Type B pancreatic cell (in vitro differentiated cells): Measurements from ENCODE around the gene FAF1. TPM values are rescaled to one million over a fixed set of nuclear protein-coding genes. Genes with fewer than 3 reads are reported as not detected.
"Not testable (repeated sequence)": the region's sequence is repeated elsewhere in the genome, so short reads cannot be mapped to it uniquely, and the experiment has no call there.

ENCODE experiments used
- DNase-seq: peaks from one replicate; pipeline ENCODE4 v3.0.0; 2021; ENCODE audit warnings: mixed read lengths; ENCODE audit not compliant: unreplicated experiment; ENCODE audit errors: extremely low spot score
- H3K27ac Mint-ChIP-seq: 2 replicates; pipeline ENCODE4 v1.8.0; 2021; ENCODE audit warnings: mild to moderate bottlenecking, mixed read lengths
- H3K27me3 Mint-ChIP-seq: 2 replicates; pipeline ENCODE4 v1.8.0; 2021; ENCODE audit warnings: mixed read lengths
- H3K36me3 Mint-ChIP-seq: 2 replicates; pipeline ENCODE4 v1.8.0; 2021; ENCODE audit warnings: mixed read lengths
- H3K4me1 Mint-ChIP-seq: one replicate; pipeline ENCODE4 v1.8.0; 2021; ENCODE audit warnings: mixed read lengths; ENCODE audit not compliant: unreplicated experiment
- H3K4me3 Mint-ChIP-seq: 2 replicates; pipeline ENCODE4 v1.8.0; 2021; ENCODE audit warnings: mild to moderate bottlenecking, mixed read lengths
- H3K9me3 Mint-ChIP-seq: 2 replicates; pipeline ENCODE4 v1.8.0; 2021; ENCODE audit warnings: mixed read lengths
- total RNA-seq: library from RNA; stranded (reverse); gene quantifications from 2 replicates; pipeline ENCODE4 v1.2.1, GENCODE V29; 2021; ENCODE audit warnings: low replicate concordance
- TF ChIP-seq, protein P1 (sequence below): fragments of 200-600 bp; sonication (generic); conservative IDR thresholded peaks from 2 replicates; pipeline ENCODE4 v1.5.0; 2021; ENCODE audit warnings: antibody characterized with exemption, mild to moderate bottlenecking

Gene FAF1
- total RNA-seq, 1 donor from 2014 or later: 49.9 TPM

DNA sequence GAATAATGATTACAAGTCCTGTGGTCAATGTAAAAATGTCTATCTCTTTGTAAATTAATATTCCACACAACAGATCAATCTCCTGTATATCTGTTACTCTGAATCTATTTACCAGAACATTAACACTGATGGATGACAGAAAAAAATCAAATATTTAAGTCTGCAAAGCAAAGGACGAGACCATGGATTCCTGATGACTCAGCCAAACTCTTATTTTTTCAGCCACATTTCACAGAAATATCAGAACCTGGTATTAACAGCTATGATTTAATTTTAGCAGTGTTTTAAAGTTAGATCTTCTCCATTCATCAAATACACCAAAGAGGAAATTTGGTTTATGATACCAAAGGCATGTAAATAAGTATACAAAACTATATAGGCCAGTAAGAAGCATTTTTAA is 46.1 kb downstream of the FAF1 start:
- Mint-ChIP-seq H3K9me3 (peaks cover 4% of the 10 kb centered on the region), H3K4me1 (no peaks in the 10 kb centered on the region), H3K27ac (no peak overlapping the region), H3K36me3 (peaks cover 4% of the 10 kb centered on the region), H3K4me3 (no peak overlapping the region), H3K27me3 (no peaks in the 10 kb centered on the region)
- TF ChIP-seq, protein P1, sequence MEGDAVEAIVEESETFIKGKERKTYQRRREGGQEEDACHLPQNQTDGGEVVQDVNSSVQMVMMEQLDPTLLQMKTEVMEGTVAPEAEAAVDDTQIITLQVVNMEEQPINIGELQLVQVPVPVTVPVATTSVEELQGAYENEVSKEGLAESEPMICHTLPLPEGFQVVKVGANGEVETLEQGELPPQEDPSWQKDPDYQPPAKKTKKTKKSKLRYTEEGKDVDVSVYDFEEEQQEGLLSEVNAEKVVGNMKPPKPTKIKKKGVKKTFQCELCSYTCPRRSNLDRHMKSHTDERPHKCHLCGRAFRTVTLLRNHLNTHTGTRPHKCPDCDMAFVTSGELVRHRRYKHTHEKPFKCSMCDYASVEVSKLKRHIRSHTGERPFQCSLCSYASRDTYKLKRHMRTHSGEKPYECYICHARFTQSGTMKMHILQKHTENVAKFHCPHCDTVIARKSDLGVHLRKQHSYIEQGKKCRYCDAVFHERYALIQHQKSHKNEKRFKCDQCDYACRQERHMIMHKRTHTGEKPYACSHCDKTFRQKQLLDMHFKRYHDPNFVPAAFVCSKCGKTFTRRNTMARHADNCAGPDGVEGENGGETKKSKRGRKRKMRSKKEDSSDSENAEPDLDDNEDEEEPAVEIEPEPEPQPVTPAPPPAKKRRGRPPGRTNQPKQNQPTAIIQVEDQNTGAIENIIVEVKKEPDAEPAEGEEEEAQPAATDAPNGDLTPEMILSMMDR: no peak
- no peak for DNase-seq

DNA sequence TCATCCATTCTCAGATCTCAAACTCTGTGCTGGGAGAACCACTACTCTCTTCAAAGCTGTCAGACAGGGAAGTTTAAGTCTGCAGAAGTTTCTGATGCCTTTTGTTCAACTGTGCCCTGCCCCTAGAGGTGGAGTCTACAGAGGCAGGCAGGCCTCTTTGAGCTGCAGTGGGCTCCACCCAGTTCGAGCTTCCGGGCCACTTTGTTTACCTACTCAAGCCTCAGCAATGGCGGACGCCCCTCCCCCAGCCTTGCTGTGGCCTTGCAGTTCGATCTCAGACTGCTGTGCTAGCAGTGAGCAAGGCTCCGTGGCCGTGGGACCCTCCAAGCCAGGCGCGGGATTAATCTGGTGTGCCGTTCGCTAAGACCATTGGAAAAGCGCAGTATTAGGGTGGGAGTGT is 49.7 kb downstream of the FAF1 start:
- H3K36me3 Mint-ChIP-seq, H3K27me3 Mint-ChIP-seq, H3K4me3 Mint-ChIP-seq, H3K9me3 Mint-ChIP-seq, H3K4me1 Mint-ChIP-seq, H3K27ac Mint-ChIP-seq, DNase-seq: not testable (repeated sequence)

DNA sequence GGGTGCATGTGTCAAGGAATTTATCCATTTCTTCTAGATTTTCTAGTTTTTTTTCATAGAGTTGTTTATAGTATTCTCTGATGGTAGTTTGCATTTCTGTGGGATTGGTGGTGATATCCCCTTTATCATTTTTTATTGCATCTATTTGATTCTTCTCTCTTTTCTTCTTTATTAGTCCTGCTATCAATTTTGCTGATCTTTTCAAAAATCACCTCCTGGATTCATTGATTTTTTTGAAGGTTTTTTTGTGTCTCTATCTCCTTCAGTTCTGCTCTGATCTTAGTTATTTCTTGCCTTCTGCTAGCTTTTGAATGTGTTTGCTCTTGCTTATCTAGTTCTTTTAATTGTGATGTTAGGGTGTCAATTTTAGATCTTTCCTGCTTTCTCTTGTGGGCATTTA is 52.5 kb downstream of the FAF1 start:
- not testable (repeated sequence) for DNase-seq, H3K9me3 Mint-ChIP-seq, H3K27me3 Mint-ChIP-seq, H3K27ac Mint-ChIP-seq, H3K4me1 Mint-ChIP-seq, H3K36me3 Mint-ChIP-seq, H3K4me3 Mint-ChIP-seq

DNA sequence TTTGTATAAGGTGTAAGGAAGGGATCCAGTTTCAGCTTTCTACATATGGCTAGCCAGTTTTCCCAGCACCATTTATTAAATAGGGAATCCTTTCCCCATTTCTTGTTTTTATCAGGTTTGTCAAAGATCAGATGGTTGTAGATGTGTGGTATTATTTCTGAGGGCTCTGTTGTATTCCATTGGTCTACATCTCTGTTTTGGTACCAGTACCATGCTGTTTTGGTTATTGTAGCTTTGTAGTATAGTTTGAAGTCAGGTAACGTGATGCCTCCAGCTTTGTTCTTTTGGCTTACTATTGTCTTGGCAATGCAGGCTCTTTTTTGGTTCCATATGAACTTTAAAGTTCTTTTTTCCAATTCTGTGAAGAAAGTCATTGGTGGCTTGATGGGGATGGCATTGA is 54.0 kb downstream of the FAF1 start:
- not testable (repeated sequence) for H3K4me1 Mint-ChIP-seq, H3K36me3 Mint-ChIP-seq, H3K27me3 Mint-ChIP-seq, H3K9me3 Mint-ChIP-seq, H3K27ac Mint-ChIP-seq, DNase-seq, H3K4me3 Mint-ChIP-seq

DNA sequence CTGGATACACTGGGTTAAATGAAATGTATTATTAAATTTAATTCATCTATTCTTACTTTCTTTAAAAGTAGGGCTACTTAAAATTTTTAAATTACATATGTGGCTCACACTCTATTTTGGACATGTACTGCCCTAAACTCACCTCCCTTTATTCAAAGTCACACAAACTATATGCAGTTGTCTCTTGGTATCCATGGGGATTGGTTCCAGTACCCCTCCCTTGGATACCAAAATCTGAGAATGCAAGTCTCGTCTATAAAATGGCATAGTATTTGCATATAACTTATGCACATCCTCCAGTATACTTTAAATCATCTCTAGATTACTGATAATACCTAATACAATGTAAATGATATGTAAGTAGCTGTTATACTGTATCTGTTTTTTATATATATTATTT is 57.6 kb downstream of the FAF1 start:
- no peaks in the 10 kb centered on the region for H3K27me3 Mint-ChIP-seq
- no peaks in the 10 kb centered on the region for H3K9me3 Mint-ChIP-seq
- no peaks in the 10 kb centered on the region for H3K36me3 Mint-ChIP-seq
- no peak overlapping the region for H3K27ac Mint-ChIP-seq
- TF ChIP-seq, protein P1: no peak
- no peak overlapping the region for H3K4me3 Mint-ChIP-seq
- no peak for DNase-seq
- H3K4me1 Mint-ChIP-seq: no peaks in the 10 kb centered on the region

DNA sequence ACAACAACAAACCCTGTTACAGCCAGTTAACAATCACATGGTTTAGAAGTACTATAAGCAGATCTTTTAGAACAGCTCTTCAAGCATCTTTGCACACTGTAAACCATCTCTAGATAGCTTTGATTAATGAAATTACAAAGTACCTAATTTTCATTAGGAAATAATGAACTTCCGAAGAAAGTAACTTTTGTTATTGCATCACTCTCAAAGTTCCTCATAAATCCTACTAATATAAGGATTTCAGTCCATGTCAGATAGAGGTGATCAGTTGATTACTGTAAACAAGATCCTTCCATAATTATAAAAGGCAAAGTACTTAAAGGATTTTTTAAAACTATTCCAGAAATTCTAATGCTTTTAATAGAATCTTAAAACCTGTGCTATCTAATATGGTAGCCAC is 58.2 kb downstream of the FAF1 start:
- no peak for DNase-seq

DNA sequence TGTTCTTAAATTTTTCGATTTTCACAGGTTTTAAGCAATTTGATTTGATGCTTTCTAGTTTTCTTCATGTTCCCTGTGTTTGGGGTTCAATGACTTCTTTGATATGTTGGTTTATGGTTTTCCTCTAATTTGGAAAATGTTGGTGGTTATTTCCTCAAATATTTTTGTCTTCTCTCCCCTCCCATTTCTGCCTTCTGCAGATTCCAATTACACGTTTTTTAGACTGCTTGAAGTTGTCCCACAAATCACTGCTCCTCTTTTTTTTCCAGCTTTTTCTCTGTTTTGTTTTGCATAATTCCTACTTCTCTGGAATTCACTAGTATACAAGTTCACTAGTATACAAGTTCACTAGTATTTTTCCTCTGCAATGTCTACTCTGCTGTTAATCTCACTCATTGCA is 61.3 kb downstream of the FAF1 start:
- H3K36me3 Mint-ChIP-seq: peaks cover 9% of the 10 kb centered on the region
- H3K4me1 Mint-ChIP-seq: no peaks in the 10 kb centered on the region
- peaks cover 9% of the 10 kb centered on the region for H3K9me3 Mint-ChIP-seq
- no peak for DNase-seq
- H3K4me3 Mint-ChIP-seq: no peak overlapping the region
- no peaks in the 10 kb centered on the region for H3K27me3 Mint-ChIP-seq
- TF ChIP-seq, protein P1: no peak
- no peak overlapping the region for H3K27ac Mint-ChIP-seq

More for the DNA sequence above, 58.2 kb downstream of the FAF1 start:
- no peak overlapping the region for H3K27ac Mint-ChIP-seq
- H3K4me1 Mint-ChIP-seq: no peaks in the 10 kb centered on the region
- H3K27me3 Mint-ChIP-seq: no peaks in the 10 kb centered on the region
- H3K36me3 Mint-ChIP-seq: no peaks in the 10 kb centered on the region
- no peaks in the 10 kb centered on the region for H3K9me3 Mint-ChIP-seq
- TF ChIP-seq, protein P1: no peak
- H3K4me3 Mint-ChIP-seq: no peak overlapping the region
